ENCODE measurements around the gene CLCNKA. TPM values are rescaled to one million over a fixed set of nuclear protein-coding genes. Genes with fewer than 3 reads are reported as not detected.
"Not testable (repeated sequence)": the region's sequence is repeated elsewhere in the genome, so short reads cannot be mapped to it uniquely, and the experiment has no call there.

CLCNKA gene
- total RNA-seq, 1 donor from 2014 or later, result 0.19 TPM

- ATAC-seq (no peak), DNase-seq (ENCODE audit: missing footprints) (no peak)
- intact Hi-C loops (cut with DNase I), result no loop called here
Measured at GRCh38 chr1:16053781-16054502, 32.1 kb downstream of the CLCNKA start.

- DNase-seq (ENCODE audit: missing footprints), result no peak
- ATAC-seq, result no peak
- intact Hi-C loops (cut with DNase I), result loop anchor here (5.0 kb wide), 1 partner anchor 263 kb away; no protein-coding TSS in a partner anchor
Measured at GRCh38 chr1:16054598-16055540, 33.0 kb downstream of the CLCNKA start.

- intact Hi-C loops (cut with DNase I), result loop anchor here (1.0 to 5.0 kb wide), 2 partner anchors 47 to 264 kb away; no protein-coding TSS in a partner anchor
- ATAC-seq, result peak; percentile 71
Measured at GRCh38 chr1:16055613-16056520, 34.0 kb downstream of the CLCNKA start.

GRCh38 chr1:16056521-16056912 is 34.7 kb downstream of the CLCNKA start:
- not testable (repeated sequence) for ATAC-seq; DNase-seq (ENCODE audit: missing footprints)
- intact Hi-C loops (cut with DNase I), result loop anchor here (1.0 to 5.0 kb wide), 2 partner anchors 47 to 264 kb away; no protein-coding TSS in a partner anchor

More at GRCh38 chr1:16055613-16056520, 34.0 kb downstream of the CLCNKA start:
- DNase-seq (ENCODE audit: missing footprints), result peak; percentile 93

GRCh38 chr1:16057314-16057915 is 35.6 kb downstream of the CLCNKA start:
- peak; percentile 17 for ATAC-seq
- intact Hi-C loops (cut with DNase I), result loop anchor here (5.0 kb wide), 1 partner anchor 265 kb away; no protein-coding TSS in a partner anchor
- not testable (repeated sequence) for DNase-seq (ENCODE audit: missing footprints)

GRCh38 chr1:16058394-16059120 is 36.7 kb downstream of the CLCNKA start:
- ATAC-seq; DNase-seq (ENCODE audit: missing footprints): not testable (repeated sequence)
- intact Hi-C loops (cut with DNase I), result loop anchor here (5.0 kb wide), 1 partner anchor 266 kb away; no protein-coding TSS in a partner anchor

GRCh38 chr1:16061266-16061665 is 39.4 kb downstream of the CLCNKA start:
- ATAC-seq, result no peak
- DNase-seq (ENCODE audit: missing footprints), result no peak
- intact Hi-C loops (cut with DNase I), result no loop called here

- intact Hi-C loops (cut with DNase I), result loop anchor here (2.0 kb wide), 1 partner anchor 21 kb away; no protein-coding TSS in a partner anchor
- not testable (repeated sequence) for ATAC-seq; DNase-seq (ENCODE audit: missing footprints)
Measured at GRCh38 chr1:16061989-16062686, 40.3 kb downstream of the CLCNKA start.

- ATAC-seq; DNase-seq (ENCODE audit: missing footprints): not testable (repeated sequence)
- intact Hi-C loops (cut with DNase I), result loop anchor here (2.0 kb wide), 1 partner anchor 22 kb away; no protein-coding TSS in a partner anchor
Measured at GRCh38 chr1:16062687-16063075, 40.8 kb downstream of the CLCNKA start.

- ATAC-seq, result no peak
- intact Hi-C loops (cut with DNase I), result loop anchor here (2.0 kb wide), 1 partner anchor 23 kb away; no protein-coding TSS in a partner anchor
- DNase-seq (ENCODE audit: missing footprints), result no peak
Measured at GRCh38 chr1:16063226-16063829, 41.5 kb downstream of the CLCNKA start.

- intact Hi-C loops (cut with DNase I), result loop anchor here (2.0 kb wide), 1 partner anchor 23 kb away; no protein-coding TSS in a partner anchor
- ATAC-seq, result no peak
- no peak for DNase-seq (ENCODE audit: missing footprints)
Measured at GRCh38 chr1:16063921-16064320, 42.1 kb downstream of the CLCNKA start.

GRCh38 chr1:16064536-16065268 is 42.9 kb downstream of the CLCNKA start:
- ATAC-seq (no peak), DNase-seq (ENCODE audit: missing footprints) (no peak)
- intact Hi-C loops (cut with DNase I), result no loop called here

- DNase-seq (ENCODE audit: missing footprints) (no peak), ATAC-seq (no peak)
- intact Hi-C loops (cut with DNase I), result no loop called here
Measured at GRCh38 chr1:16065269-16065576, 43.4 kb downstream of the CLCNKA start.

GRCh38 chr1:16066245-16066644 is 44.4 kb downstream of the CLCNKA start:
- DNase-seq (ENCODE audit: missing footprints), result no peak
- intact Hi-C loops (cut with DNase I), result no loop called here
- ATAC-seq, result no peak

GRCh38 chr1:16067127-16067768 is 45.4 kb downstream of the CLCNKA start:
- DNase-seq (ENCODE audit: missing footprints) (no peak), ATAC-seq (peak; percentile 18)
- intact Hi-C loops (cut with DNase I), result no loop called here
